ENCODE results near the gene TNS3.
"Not testable (repeated sequence)": the region's sequence is repeated elsewhere in the genome, so short reads cannot be mapped to it uniquely, and the experiment has no call there.

The TNS3 gene

DNA sequence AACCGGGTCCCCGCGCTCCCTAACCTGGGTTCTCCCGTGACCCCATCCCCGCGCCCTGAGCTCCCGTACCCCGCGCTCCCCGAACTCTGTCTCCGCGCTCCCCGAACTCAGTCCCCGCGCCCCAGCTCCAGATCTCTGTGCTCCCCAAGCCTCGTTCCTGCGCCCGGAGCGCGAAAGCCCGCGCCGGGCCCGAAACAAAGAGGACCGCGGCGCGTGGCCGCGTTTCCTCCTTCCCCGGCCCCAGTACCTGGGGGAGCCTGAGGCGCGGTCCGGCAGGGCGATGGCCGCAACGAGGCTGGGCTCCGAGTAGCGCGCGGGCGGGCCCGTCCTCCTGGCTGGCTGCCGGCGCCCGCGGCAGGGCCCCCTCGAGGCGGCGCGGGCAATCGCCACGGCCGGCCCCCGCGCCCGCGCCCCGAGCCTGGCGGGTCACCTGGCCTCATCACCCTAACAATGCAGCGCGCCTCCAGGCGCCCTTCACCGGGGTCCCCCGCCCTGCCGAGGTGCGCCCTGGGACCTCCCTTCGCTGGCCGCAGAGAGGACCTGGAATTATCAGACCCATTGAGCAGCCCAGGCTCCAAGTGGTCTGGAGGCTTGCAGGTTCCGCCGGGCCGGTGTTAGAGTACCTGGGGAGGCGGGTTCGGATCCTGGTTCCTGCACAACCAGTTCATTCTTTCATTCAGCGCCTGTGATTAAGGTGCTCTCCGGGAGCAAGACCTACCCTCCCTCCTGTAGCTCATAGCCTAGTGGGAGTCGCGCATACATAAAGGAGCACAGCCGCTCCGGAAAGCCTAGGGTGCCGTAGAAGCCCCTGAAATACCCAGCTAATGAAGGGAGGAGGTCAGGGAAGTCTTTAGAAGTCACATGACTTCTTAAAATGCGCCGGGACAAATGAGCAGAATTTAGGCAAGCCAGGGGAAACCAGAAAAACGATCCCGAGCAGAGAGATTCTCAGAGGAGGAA, at the start of gene TNS3:
TSS of gene TNS3 (minus strand) at position 308 of the 960 bp plus-strand sequence. CDS start 142,475 bp downstream, outside the sequence.
- DNase-seq (ENCODE audit: low spot score), result peak; percentile 83

- no peak for DNase-seq (ENCODE audit: low spot score)
These were observed 49.8 kb upstream of the TNS3 start for GRCh38 chr7:47631711-47632110.

- DNase-seq (ENCODE audit: low spot score), result no peak
These were observed 45.8 kb upstream of the TNS3 start for GRCh38 chr7:47627580-47628283.

DNA sequence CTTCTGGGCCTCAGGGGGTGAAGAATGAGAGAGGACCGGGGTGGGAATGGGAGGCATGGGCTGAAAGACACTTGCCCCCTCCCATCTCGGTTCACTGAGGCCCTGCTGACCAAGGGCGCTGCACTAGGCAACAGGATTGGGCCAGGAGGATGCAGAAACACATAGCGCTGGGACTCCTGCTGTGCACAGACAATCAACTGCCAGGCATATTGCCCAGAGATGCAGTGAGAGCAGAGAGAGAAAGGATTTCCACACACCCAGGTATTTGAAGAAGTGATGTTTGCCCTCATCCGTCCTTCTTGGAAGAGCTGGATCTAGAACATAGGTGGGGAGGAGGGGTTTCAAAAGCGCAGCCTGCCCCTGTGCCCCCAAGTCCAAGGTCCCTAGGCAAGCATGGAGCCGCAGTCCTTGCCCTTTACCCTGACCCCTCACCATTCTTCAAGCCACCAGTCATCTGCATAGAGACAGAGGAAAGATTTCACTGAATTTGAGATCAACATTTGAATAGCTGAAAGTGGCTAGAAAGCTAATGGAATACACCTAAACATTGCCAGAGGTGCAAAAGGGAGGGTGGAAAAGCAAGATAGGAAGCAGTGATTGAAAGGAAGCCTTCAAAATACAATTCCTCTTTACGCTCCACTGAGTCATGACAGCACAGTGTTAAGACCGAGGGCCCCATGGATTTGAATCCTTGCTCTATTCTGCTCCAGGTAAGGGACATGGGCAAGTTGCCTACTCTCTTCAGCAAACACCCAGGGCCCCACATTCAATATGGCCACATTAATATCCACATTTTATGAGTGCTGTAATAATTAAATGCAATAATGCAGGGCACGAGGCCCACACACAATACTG, 44.2 kb upstream of the TNS3 start:
- peak; percentile 65 for DNase-seq (ENCODE audit: low spot score)

DNA sequence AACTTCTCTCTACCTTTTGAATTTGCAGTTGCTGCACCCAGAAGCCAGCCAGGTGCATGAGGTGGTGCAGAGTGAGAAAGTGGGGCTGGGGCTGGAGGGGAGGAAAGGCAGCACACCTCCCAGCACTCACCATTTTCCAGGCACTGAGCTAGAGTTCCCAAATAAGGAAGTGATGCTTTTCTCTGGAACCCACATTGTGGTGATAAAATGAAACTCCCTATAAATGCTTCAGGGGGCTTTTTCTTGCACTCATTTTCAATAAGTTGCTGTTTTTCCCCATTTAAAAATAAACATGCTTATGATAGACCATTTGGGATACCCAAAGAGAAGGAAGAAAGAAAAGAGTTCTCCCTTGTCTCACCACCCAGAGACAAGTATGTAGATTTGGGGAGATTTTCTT, 42.8 kb upstream of the TNS3 start:
- no peak for DNase-seq (ENCODE audit: low spot score)

GRCh38 chr7:47622946-47623640, 41.2 kb upstream of the TNS3 start:
- no peak for DNase-seq (ENCODE audit: low spot score)

GRCh38 chr7:47622586-47622945, 40.7 kb upstream of the TNS3 start:
- no peak for DNase-seq (ENCODE audit: low spot score)

DNA sequence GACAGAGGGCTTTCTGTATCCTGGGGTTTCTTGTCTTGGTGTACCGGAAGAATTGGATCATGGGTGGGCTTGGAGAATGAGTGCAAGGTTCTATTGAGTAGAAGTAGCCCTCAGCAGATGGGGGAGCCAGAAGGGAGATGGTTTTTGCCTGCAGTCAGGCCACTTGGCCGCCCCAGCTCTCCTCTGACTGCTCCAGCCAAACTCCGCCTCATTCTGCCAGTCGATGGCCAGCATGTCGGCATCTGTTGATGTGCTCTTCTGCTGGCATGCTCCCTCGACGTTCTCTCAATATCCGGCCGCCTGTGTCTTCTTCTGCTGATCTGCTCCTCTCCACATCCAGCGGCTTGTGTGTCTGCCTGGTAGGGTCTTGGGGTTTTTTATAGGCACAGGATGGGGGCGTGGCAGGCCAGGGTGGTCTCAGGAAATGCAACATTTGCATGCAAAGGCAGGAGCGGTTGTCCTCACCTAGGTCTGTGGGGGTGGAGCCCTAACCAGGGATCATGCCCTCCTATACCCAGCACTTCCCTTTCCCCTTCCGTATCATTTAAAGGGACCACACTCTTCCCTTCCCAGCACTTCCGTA, 40.2 kb upstream of the TNS3 start:
- no peak for DNase-seq (ENCODE audit: low spot score)

- DNase-seq (ENCODE audit: low spot score), result no peak
These were observed 39.4 kb upstream of the TNS3 start for GRCh38 chr7:47621347-47621746.

DNA sequence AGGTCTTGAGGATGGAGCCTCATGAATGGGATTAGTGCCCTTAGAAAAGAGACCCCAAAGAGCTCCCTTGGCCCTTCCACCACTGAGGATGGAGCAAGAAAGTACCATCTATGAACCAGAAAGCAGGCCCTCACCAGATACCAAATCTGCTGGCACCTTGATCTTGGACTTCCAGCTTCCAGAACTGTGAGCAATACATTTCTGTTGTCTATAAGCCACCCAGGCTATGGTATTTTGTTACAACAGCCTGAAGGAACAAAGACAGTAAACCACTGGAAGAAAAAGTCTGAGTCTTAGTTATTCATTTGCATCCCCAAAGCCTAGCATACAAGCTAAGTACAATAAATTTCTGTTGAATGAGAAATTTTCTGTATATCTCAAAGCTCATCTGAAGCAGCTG, 37.9 kb upstream of the TNS3 start:
- DNase-seq (ENCODE audit: low spot score), result no peak

- no peak for DNase-seq (ENCODE audit: low spot score)
These were observed 35.2 kb upstream of the TNS3 start for GRCh38 chr7:47617131-47617530.

DNA sequence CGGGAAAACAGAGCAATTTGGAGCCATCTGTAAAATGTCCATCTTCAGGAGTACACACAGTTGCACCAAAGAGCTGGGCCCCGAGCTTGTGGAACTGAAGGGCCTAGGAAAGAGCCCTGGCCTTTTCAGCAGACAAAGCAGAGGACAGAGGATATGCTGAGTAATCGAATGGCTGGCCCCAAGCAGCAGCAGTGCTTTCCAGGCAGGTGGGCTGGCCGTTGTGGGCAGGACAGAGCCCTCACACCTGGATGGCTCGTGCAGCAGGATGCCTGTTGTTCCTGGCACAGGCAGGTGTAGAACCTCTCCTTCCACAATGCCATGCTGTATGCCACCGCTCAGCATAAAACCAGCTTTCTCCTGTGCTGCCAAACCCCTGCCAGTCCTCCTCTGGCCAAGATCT, 32.5 kb upstream of the TNS3 start:
- DNase-seq (ENCODE audit: low spot score), result no peak

DNA sequence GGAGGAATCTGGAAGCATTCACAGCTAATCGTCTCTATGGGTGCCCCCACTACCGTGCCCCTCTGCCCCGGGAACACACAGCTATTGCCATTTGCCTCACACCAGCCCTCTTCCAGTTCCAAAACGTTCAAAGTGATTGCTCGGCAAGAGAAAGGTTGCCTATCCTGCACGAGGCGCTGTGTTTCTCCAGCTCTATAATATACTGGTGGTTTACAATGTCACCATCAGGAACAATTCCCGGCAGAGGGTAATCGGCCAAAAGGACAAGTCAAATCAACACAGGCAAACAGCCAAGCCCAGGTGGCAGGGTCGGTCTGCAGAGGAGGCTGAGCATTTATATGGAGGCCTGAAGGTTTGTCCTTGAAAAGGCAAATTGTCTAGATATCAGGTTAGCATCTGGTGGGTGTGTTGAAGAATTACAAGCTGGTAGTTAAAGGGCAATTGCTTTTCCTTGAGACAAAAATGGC, 29.2 kb upstream of the TNS3 start:
- no peak for DNase-seq (ENCODE audit: low spot score)

GRCh38 chr7:47610506-47611044, 28.7 kb upstream of the TNS3 start:
- DNase-seq (ENCODE audit: low spot score), result no peak

DNA sequence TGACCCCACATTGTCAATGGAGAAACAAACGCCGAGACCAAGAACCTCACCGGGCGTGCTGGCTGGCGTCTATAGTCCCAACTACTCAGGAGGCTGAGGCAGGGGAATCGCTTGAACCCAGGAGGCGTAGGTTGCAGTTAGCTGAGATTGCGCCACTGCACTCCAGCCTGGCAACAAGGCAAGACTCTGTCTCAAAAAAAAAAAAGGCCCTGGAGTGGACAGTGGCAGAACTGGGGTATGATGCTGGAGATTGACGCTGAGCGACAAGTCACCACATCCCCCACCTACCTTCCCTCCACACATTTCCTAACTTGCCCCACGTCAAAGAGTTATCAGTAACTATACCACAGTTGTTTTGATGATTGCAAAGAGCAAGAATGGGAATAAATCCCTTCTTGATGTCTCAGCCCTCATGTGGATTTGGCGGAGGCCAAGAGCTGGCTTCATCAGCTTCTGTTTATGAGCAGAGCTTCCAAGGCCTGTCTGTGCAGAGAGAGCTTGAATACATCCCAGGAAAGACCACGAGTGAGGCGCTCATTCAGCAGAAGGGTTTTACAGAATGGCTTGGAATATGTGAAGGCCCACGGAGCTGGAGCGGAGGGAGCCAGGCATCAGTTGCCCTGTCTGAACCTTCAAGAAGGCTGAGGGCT, 28.0 kb upstream of the TNS3 start:
- no peak for DNase-seq (ENCODE audit: low spot score)

GRCh38 chr7:47606593-47607046, 24.7 kb upstream of the TNS3 start:
- not testable (repeated sequence) for DNase-seq (ENCODE audit: low spot score)

DNA sequence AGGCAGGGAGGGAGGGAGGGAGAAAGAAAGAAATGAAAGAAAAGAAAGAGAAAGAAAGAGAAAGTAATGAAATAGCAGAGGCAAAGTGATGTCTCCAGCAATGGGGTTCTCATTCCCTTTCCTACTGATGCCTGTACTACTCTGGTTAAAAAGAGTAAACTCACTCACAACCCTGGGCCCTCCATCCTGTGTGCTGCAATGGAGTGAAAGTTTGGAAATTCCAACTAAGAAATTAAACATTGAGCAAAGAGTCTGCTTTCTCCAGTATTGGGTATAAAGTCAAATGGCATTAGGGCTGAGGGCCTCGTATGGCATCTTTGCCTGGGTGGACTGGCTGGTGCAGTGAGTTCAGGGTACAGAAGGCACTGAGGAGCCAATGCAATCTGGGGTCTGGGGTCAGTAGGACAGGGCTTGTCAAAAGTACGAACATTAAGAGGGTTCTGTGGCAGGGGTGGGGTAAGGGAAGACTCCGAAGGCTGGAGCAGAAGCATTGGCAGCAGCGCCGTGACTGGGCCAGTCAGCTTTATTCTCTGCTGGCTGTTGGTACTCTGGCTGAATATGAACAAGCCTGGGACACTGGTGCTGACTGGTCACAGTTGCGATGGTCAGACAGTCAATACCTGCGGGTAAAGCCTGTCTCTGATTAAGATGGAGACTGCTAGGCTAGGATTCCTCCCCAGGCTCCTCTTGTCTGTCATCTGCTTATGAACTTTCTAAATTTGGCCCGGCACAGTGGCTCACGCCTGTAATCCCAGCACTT, 24.1 kb upstream of the TNS3 start:
- no peak for DNase-seq (ENCODE audit: low spot score)

- no peak for DNase-seq (ENCODE audit: low spot score)
These were observed 22.6 kb upstream of the TNS3 start for GRCh38 chr7:47604496-47604890.

DNA sequence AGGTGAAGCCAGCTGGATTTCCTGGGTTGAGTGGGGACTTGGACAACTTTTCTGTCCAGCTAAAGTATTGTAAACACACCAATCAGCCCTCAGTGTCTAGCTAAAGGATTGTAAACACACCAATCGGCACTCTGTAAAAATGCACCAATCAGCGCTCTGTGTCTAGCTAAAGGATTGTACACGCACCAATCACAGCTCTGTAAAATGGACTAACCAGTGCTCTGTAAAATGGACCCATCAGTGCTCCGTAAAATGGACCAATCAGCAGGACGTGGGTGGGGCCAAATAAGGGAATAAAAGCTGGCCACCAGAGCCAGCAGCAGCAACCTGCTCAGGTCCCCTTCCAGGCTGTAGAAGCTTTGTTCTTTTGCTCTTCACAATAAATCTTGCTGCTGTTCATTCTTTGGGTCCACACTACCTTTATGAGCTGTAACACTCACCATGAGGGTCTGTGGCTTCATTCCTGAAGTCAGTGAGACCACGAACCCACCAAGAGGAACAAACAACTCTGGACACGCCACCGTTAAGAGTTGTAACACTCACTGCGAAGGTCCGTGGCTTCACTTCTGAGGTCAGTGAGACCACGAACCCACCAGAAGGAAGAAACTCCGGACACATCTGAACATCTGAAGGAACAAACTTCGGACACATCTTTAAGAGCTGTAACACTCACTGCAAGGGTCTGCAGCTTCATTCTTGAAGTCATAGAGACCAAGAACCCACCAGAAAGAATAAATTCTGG, 21.8 kb upstream of the TNS3 start:
- not testable (repeated sequence) for DNase-seq (ENCODE audit: low spot score)
